HG03520 (cell line): ENCODE measurements around the gene WARS2.

Experiments used
- ATAC-seq: cut with Tn5 transposase; IDR thresholded peaks from one replicate; pipeline ENCODE4 v1.9.1; 2021; ENCODE audit warnings: mild to moderate bottlenecking, moderate library complexity; ENCODE audit not compliant: unreplicated experiment

WARS2 gene

DNA sequence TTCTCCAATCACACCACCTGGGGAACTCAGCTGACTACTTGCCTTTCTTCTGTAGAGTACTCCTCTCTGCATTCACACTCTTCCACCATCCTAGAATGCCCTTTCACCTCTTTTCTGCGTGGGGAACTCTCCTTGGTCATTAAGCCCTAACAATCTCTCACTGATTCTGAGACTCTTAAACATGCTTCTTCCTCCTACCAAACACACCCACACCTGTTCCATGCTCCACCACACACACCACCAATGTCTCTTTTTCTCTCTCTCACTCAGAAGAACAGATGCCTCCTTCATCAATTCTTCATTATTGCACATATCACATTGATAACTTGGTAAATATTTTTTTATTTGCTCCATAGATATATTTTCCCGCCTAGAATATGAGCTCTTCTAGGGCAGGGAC, 53.6 kb downstream of the WARS2 start:
- no peak for ATAC-seq

DNA sequence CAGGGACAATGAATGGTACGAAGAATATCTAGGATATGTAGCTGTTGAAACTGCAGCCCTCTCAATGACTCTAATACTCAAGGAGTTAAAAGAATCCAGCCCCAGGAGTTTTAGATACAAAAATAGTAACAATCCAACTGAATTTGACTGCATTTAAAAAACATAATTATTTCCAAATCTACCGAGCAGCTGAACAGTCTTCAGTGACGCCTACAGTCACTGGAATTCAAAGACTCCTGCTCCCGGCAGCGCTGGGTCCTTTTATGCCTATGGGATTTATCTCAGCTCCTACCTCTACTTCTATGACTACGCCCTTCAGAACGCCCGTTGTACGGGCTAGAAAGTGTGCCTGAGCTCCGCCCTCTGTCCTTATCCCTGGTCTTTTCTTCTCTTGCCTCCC, 55.7 kb downstream of the WARS2 start:
- no peak for ATAC-seq

DNA sequence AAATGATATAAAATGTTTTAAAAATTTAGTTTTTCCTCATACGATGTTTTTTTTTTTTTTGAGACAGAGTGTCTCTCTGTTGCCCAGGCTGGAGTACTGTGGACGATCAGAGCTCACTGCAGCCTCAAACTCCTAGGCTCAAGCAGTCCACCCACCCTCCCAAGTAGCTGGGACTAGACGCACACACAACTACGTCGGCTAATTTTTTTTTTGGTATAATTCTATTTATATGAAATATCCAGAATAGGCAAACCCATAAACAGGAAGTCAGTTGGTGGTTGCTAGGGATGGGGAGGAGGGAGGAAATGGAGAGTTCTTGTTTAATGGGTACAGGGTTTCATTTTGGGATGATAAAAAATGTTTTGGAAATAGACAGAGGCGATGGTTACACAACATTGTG, 56.5 kb downstream of the WARS2 start:
- ATAC-seq: no peak

DNA sequence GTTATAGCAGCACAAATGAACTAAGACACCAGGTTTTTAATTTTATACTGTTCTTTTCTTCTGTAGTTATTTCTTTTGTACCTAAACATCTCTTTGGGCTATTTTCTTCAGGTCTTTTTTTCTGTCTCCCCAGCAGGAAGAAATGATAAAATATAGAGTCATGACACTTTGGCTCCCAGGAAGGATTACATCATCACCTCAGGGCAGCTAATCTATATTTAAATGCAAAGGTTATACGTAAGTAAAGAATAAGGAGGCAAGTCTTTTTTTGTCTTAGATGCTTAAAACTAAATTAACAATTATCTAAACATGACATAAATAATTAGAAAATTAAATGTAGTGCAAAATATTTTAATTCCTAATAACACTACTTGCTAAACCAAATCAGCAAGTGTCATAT, 57.0 kb downstream of the WARS2 start:
- no peak for ATAC-seq

DNA sequence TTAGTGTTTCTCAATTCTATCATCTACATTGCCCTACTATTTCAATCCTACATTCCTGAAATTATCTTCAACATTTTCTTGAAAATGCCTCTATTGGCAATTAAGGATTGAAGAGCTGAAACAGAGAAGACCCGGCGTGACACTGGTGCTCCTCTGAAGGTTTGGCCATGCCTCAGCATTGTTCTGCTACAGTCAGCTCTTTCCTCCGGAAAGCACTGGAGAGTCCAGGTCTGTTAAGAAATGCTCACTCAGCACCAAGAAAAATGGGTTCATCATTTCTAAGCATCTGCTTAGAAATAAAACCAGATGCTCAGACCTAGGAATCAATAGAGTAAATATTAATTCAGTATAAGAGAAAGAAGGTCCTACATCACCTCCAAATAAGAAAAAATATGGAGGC, 58.8 kb downstream of the WARS2 start:
- no peak for ATAC-seq

DNA sequence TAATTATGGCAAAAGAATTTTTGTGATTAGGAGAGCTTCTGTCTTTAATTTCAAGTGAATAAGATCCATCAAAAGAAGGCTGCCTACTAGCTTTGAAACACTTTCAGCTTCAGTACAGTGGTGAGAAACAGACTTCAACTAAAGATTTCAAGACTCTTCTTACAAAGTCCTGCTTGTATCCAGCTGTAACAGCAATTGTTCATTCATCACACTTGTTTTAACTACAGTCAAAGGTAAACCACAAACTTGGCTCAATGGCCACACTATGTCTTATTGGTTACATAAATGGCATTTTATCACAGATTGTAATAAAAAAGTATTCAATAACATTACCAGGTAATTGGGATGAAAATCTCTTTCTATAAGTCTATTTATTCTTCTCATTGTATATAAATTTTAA, 59.2 kb downstream of the WARS2 start:
- no peak for ATAC-seq

DNA sequence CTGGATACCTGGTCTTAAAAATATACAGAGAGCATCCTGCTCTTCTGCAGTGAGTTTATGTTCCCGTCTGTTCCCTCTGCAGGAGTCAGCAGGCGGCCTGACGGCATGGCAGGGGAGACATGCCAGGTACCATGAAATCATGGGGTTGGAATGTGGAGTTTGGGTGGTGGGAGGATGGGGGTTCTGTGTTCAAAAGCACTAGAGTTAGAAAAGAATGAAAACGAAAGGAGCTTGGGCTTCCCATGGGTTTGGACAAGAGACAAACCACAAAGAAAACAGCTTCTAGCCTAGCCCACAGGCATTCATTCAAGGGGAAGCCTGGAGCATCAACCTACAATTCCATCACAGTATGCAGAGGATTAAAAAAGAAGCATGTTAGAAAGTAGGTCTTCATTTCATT, 59.9 kb downstream of the WARS2 start:
- ATAC-seq: no peak

DNA sequence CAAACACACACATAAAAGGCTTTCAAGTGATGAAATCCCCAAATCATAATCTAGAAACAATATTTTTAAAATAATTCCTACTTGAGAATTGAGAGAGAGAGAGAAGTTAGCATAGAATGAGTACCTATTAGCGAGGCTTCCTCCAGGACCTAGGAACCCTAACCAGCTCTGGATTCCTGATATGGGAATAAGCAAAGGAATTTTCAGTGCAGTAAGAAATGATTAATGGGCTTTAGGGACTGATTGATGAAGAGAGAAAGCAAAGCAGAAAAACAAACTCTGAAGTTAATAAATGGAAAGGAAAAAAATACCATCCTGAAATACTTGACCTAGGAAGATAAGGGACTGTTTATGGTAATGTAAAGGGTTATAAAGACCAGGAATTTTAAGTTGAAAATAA, 60.6 kb downstream of the WARS2 start:
- no peak for ATAC-seq

DNA sequence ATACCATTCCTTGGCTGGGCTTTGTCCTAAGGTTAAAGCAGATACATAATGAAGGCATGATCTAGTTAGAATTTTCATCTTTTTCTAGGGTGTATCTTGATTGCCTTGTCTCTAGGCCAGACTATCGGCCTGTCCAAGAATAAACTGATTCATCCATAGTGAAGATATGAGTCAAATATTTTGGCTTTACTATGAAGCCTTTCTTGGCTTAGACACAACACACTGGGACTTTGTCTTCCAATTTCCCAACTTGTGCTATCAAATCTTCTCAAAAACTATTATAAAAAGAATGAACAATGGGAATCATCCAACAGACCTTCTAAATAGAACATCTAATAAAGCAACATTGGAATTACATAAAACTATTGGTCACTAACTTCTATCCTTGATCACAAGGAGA, 64.8 kb downstream of the WARS2 start:
- no peak for ATAC-seq

DNA sequence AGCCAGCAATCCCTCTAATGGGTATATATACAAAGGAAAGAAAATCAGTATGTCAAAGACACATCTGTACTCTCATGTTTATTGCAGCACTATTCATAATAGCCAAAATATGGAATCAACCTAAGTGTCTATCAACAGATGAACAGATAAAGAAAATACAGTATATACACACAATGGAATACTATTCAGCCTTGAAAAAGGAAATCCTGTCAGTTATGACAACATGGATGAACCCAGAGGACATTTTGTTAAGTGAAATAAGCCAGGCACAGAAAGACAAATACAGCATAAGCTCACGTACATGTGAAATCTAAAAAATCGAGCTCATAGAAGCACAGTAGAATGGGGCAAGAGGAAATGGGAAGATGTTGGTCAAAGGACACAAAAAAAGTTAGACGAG, 69.1 kb downstream of the WARS2 start:
- ATAC-seq: no peak

DNA sequence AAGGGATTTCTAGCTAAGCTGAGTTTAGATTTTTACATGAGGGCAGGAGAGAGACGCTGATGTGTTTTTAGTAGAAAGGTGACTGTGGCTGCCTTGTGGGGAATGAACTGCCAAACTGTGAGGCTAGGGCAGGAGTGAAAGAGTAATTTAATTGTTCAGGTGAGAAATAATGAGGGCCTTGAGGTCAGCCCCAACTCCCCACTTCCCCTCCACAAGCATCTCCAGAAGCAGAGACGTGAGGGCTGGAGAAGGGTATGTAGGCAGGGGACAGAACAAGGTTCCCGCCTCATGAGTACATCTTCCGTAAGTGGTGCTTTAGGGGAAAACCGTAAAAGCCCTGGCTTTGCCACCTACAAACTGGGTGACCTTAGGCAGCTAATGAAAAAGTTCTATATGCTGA, 70.8 kb downstream of the WARS2 start:
- ATAC-seq: no peak

DNA sequence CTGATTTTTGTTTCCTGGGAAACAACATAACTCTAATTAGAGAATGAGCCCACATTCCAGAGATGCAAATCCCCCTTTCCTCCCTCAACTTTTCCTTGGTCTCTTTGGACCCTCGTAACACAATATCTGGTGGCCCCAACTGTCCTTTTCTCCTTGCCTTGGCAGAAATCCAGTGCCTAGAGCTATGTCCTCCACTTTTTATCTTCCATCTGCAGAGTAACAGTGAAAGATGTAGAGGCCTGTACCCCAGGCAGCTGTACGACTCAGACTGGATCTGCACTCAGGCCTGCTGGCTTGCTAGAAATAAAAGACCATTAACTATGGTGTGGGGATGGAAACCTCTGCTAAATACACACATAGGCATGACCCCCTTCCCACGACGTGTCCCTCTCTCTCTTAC, 72.0 kb downstream of the WARS2 start:
- ATAC-seq: no peak

DNA sequence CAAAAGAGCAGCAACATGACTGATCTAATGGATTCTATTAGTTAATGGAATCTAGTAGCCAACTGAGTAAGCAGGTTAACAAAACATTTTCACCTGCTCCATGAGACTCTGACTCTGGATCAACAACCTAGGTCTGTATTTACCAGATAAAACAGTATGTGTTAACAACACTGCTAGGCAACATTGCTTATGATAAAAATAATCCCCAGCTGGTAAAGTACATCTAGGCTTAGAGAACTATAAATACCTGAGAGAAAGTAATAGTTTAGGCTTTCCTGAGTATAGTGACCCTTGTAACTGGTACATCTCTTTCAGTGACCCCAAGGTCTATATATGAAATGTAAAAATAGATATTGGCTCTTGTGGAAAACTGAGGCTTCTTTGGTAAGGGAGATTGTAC, 78.8 kb downstream of the WARS2 start:
- ATAC-seq: no peak

DNA sequence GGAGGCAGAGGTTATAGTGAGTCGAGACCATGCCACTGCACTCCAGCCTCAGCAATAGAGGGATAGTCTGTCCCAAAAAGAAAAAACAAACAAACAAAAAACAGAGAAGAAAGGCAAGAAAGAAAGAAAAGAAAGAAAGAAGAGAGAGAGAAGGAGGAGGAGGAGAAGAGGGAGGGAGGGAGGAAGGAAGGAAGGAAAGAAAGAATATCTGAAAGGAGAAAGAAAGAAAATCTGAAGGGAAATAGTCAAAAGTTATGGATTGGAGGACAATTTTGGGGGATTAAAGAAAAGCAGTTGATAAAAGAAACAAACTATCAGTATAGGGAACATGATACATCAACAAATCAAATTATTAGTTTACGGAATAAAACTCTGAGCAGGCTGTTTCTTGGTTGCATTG, 84.9 kb downstream of the WARS2 start:
- ATAC-seq: no peak

DNA sequence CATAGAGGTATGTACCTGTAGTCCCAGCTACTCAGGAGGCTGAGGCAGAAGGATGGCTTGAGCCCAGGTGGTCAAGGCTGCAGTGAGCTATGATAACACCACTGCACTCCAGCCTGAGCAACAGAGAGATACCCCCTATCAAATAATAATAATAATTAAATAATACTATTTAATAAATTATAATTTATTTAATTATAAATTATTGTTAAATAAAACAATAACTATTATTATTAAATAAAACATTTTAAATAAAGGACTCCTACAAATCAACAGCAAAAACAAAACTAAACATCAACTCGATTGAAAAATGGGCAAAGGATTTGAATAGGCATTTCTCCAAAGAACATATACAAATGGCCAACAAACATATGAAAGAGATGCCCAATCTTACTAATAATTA, 86.5 kb downstream of the WARS2 start:
- no peak for ATAC-seq

DNA sequence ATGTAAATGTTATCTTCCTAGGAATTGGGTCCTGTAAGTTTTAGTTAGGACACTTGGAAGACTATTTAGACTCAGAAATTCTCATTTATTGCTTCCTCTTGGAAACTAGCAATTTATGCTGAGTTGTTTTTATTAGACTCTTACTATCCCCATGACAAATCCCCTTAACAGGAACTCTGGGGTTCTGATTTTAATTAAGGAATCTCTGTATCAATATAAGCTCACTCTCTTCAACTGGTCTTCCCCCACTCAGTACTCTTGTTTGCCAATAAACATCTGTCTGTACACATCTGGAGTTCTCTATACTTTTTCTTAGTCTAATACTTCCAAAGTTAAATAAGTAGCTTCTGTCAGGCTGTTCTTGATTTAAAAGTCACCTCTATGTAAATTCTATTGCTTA, 88.2 kb downstream of the WARS2 start:
- ATAC-seq: no peak

DNA sequence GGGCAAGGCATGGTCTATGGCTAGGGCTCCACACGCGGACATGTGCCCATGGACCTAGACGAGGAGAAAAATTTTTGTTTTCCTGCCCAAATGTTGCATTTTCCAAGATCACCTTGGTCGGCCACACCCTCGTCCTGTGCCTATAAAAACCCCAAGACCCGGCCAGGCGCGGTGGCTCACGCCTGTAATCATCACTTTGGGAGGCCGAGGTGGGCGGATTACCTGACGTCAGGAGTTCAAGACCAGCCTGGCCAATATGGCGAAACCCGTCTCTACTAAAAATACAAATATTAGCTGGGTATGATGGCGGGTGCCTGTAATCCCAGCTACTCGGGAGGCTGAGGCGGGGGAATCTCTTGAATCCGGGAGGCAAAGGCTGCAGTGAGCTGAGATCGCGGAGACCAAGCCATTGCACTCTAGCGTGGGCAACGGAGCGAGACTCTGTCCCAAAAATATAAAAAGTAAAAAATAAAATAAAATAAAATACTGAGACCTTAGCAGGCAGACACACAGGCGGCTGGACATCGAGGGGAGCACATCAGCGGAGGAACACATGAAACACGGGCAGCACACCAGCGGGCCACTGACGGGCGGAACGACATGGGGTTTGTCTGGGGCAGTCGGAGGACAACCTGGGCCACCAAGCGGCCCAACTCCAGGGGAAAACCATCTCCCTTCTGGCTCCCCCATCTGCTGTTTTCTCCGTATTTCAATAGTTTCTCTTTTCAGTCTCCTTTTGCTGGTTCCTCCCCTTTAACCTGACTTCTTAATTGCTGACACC, 91.6 kb downstream of the WARS2 start:
- ATAC-seq: no peak

DNA sequence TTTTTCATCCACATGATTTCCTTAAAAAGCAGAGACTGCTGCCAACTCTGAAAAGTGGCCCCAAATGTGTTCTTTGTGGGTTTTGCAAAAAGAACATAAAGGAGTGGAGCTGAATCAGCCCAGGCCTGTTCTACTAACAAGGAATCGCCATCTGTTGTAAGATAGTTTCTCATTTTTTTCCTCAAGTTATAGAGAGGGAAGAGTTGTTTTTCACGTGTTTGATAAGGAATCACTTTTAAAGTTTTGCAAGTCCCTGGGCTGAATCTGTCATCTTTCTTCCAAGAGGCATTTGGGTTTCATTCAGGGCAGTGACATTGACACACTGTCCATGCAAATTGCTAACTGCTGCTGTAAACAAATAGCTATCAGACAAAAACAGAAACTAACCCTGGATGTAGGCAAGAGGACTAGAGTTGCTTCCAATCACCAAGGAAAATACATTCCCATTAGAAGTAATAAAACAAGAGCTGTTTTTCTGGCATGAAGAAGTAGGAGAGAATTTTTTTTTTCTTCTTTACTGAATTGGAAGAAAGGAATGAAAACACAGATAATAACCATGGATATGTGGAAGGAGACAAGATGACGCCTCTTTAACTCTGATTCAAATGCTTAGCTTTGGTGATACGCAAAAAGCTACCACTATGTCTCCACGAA, 93.5 kb downstream of the WARS2 start:
- no peak for ATAC-seq

DNA sequence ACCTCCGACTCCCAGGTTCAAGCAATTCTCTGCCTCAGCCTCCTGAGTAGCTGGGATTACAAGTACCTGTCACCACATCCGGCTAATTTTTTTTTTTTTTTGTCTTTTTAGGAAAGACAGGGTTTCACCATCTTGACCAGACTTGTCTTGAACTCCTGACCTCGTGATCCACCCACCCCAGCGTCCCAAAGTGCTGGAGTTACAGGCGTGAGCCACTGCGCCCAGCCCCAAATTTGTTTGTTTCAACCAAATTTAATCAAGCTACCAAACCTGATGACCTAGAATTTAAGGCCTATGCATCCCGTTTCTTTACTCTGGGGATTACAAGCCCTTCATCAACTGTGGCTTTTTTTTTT, 94.0 kb downstream of the WARS2 start:
- ATAC-seq: no peak

DNA sequence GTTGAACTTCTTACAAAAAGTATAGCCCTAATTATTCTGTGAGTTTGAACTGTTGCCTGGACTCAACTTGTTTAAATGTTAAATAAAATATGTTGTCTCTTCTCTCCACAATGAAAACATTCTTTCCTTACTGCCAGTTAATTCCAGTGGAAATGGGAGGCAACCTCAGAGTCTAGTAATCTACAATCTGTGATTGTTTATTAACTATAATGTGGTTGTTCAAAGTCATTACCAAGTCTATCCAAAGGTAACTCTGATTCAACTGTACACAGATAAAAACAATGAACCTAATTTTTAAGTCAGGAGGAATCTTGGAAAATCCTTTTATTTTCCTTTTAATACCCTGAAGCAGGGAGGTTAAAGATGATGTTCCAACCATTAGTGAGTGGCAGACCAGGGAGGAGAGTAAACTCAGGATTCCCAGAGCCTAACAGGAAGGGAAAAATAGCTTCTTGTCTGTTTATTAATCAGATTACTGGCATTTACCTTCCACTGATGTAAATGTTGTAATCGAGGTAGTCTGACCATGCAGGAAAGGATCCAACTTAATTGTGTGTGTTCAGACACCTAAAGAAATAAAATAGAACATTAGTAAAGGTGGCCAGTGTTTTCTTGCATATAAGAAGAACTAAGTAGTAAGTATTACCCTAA, 95.2 kb downstream of the WARS2 start:
- no peak for ATAC-seq

DNA sequence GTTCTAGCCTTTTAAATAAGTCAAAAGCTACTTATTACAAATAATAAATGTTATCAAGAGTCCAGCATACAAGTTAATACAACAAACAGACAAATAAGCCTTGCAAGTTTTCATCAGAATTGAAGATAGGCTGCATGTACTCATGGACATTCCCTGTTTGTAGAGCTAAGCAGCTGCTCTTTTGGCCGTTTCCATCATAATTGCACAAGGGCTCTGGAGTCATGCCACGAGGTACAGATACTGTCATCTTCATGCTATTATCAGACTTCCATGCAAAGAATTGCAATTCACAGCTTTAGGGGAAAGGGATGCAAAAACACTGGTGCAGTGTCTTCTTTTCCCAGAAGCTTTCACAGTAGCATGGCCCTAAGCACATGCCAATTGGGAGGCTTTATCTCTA, 99.5 kb downstream of the WARS2 start:
- ATAC-seq: no peak

DNA sequence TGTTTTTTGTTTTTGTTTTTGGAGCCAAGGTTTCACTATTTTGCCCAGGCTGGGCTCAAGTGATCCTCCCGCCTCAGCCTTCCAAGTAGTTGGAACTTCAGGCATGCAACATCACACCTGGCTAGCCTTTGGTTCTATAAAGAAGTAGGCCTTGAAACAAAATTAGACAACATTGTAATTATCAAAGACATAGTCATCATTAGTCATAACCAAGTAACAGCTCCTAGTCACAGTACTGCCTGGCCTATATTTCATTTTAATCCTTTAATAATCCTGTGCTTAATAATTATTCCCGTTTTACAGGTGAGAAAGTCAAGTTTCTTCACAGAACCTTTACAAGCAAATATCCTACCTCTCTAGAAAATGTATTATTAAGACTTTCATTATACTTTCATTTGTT, 100.0 kb downstream of the WARS2 start:
- ATAC-seq: no peak
